ENCODE data around the gene DHRS7. TPM values are rescaled to one million over a fixed set of nuclear protein-coding genes. Genes with fewer than 3 reads are reported as not detected.

Gene DHRS7, protein sequence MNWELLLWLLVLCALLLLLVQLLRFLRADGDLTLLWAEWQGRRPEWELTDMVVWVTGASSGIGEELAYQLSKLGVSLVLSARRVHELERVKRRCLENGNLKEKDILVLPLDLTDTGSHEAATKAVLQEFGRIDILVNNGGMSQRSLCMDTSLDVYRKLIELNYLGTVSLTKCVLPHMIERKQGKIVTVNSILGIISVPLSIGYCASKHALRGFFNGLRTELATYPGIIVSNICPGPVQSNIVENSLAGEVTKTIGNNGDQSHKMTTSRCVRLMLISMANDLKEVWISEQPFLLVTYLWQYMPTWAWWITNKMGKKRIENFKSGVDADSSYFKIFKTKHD
- 77.3 to 83.9 TPM (median 78.1 TPM) in 5 replicates for total RNA-seq (2022; extraction: Qiagen RNA extraction)

DNA sequence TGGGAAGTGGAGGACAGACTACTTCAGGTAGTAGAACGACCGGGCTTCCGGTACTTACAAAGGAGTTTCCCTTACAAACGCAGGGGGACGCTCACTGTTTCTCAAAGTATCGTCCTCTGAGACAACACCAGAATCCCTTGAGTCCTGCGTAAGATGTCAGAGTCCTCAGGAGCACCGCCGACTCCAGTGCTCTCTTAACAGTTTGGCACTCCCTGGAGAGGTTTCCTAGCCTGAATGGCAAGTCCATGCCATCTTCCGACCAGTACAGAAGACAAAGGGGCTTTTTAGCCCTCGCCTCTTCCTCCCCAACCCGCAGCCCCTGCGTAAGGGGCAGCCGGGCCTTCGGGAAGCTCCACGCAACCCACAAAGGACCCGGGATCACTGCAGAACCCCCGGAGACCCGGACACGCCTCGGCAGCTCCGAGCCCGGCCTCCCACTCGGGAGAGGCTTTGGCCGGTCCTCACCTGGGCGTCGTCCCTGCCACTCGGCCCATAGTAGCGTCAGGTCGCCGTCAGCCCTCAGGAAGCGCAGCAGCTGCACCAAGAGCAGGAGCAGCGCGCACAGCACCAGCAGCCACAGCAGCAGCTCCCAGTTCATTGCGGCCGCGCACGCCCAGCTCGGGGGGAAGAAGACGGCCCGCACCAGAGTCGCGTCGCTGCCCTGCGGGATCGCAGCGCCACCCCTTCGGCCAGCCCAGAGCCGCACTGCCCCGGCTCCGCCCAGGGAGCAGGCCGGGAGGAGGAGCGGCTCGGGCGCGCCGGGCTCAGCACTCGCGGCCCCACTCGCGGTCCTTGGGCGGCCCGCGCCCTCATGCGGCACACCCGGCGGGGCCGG is at the start of gene DHRS7:
DHRS7 (minus strand) TSS at position 687 of the 835 bp plus-strand sequence; CDS start at position 598, 89 bp downstream.

Other genes with a start within 250 kb of the DHRS7 start
- not detected in 5 replicates for gene LRRC9, start 245.3 kb downstream of the DHRS7 start, total RNA-seq (2022; extraction: Qiagen RNA extraction)
- gene PCNX4, start 73.5 kb downstream of the DHRS7 start, total RNA-seq (2022; extraction: Qiagen RNA extraction) = 28.6 to 35.4 TPM (median 31.7 TPM) in 5 replicates
- gene PPM1A, start 83.8 kb upstream of the DHRS7 start, total RNA-seq (2022; extraction: Qiagen RNA extraction) = 37.4 to 44.9 TPM (median 40.4 TPM) in 5 replicates